Epithelial cell of esophagus (primary cell): ENCODE data around the gene GNA14.
A peak's percentile ranks its signal among the peaks of the same experiment; 100 is the strongest.

Experiments used
- DNase-seq: peaks from one replicate; pipeline ENCODE4 v3.0.0; 2010; ENCODE audit warnings: low read depth
- H3K4me3 ChIP-seq: 2 replicates; pipeline ENCODE4 v1.5.1; 2011; ENCODE audit warnings: mild to moderate bottlenecking, low read length, control low read depth
- TF ChIP-seq, protein P1 (sequence below): IDR thresholded peaks from 2 replicates; pipeline ENCODE4 v1.5.1; 2011; ENCODE audit warnings: low read depth, mild to moderate bottlenecking, low read length, control low read depth, inconsistent platforms; ENCODE audit not compliant: insufficient read depth; ENCODE audit errors: missing control alignments

The GNA14 gene

GRCh38 chr9:77602852-77603251 lies 45.3 kb downstream of the GNA14 start:
- TF ChIP-seq, protein P1, sequence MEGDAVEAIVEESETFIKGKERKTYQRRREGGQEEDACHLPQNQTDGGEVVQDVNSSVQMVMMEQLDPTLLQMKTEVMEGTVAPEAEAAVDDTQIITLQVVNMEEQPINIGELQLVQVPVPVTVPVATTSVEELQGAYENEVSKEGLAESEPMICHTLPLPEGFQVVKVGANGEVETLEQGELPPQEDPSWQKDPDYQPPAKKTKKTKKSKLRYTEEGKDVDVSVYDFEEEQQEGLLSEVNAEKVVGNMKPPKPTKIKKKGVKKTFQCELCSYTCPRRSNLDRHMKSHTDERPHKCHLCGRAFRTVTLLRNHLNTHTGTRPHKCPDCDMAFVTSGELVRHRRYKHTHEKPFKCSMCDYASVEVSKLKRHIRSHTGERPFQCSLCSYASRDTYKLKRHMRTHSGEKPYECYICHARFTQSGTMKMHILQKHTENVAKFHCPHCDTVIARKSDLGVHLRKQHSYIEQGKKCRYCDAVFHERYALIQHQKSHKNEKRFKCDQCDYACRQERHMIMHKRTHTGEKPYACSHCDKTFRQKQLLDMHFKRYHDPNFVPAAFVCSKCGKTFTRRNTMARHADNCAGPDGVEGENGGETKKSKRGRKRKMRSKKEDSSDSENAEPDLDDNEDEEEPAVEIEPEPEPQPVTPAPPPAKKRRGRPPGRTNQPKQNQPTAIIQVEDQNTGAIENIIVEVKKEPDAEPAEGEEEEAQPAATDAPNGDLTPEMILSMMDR = no peak
- H3K4me3 ChIP-seq = no peak overlapping the region
- DNase-seq = no peak

DNA sequence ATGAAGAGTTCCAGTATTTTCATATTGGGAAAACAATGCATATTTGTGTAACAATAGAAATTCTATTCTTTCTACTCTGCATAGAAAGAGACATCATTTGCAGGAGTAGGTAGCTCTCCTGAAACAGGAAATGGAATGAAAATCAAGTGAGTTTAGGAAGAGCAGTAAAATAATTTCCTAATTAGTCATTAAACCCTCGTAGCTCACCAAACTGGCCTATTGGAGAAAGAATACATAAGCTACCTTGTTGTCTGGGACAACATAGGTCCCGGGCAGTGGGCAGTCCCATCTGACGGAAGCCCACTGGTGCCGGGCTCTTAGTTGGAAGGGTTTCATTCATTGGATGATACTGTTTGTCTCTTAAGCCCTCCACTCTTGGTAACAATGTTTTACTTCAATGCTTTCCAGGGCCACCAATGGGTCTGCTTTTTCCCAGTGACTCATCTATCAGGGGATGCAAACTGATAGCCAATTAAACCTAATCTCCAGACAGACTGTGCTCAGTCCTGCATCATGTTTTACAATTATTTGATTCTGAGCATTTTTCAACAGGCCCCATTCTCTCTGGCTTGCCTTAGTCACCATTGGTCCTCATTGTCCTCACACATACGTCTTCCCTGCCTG lies 46.5 kb downstream of the GNA14 start:
- TF ChIP-seq, protein P1 = no peak
- no peak for DNase-seq
- H3K4me3 ChIP-seq = no peak overlapping the region

- DNase-seq = no peak
- TF ChIP-seq, protein P1 = no peak
- no peak overlapping the region for H3K4me3 ChIP-seq
Observed at GRCh38 chr9:77600810-77601209, 47.3 kb downstream of the GNA14 start.

- DNase-seq = no peak
- no peak overlapping the region for H3K4me3 ChIP-seq
- TF ChIP-seq, protein P1 = no peak
Observed at GRCh38 chr9:77599492-77599891, 48.6 kb downstream of the GNA14 start.

- H3K4me3 ChIP-seq = no peak overlapping the region
- DNase-seq = no peak
- TF ChIP-seq, protein P1 = no peak
Observed at GRCh38 chr9:77598991-77599390, 49.1 kb downstream of the GNA14 start.

GRCh38 chr9:77598524-77598923 lies 49.6 kb downstream of the GNA14 start:
- no peak overlapping the region for H3K4me3 ChIP-seq

More at GRCh38 chr9:77598524-77598923, 49.6 kb downstream of the GNA14 start:
- DNase-seq = peak; percentile 18
- TF ChIP-seq, protein P1 = no peak
